ENCODE measurements around the gene GCGR. TPM values are rescaled to one million over a fixed set of nuclear protein-coding genes. Genes with fewer than 3 reads are reported as not detected.

Gene GCGR
- total RNA-seq, 1 donor from 2014 or later = not detected

- DNase-seq (ENCODE audit: low read depth in 2 of 2) = no peak
Measured at GRCh38 chr17:81846743-81847689, 43.1 kb downstream of the GCGR start.

DNA sequence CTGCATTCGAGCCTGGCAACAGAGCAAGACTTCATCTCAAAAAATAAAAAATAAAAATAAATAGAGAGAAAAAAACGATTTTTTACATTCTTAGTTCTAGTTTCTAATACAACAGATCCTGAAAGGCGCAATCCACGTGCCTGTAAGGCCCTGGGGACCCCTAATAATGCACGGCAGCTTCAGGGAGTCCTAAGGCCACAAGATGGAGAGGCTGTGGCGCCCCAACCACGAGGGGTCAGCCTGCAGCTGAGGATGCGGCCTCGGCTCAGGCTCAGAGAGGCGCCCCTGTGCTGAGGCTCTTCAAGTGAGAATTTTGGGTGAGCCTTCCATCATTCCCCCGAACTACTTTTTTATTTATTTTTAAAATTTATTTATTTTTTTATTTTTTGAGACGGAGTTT lies 45.5 kb downstream of the GCGR start:
- no peak for DNase-seq (ENCODE audit: low read depth in 2 of 2)

GRCh38 chr17:81851423-81851822 lies 47.5 kb downstream of the GCGR start:
- no peak for DNase-seq (ENCODE audit: low read depth in 2 of 2)

GRCh38 chr17:81852237-81852636 lies 48.3 kb downstream of the GCGR start:
- no peak for DNase-seq (ENCODE audit: low read depth in 2 of 2)

GRCh38 chr17:81854974-81855774 lies 51.2 kb downstream of the GCGR start:
- no peak for DNase-seq (ENCODE audit: low read depth in 2 of 2)

- no peak for DNase-seq (ENCODE audit: low read depth in 2 of 2)
Measured at GRCh38 chr17:81858170-81858966, 54.4 kb downstream of the GCGR start.

DNA sequence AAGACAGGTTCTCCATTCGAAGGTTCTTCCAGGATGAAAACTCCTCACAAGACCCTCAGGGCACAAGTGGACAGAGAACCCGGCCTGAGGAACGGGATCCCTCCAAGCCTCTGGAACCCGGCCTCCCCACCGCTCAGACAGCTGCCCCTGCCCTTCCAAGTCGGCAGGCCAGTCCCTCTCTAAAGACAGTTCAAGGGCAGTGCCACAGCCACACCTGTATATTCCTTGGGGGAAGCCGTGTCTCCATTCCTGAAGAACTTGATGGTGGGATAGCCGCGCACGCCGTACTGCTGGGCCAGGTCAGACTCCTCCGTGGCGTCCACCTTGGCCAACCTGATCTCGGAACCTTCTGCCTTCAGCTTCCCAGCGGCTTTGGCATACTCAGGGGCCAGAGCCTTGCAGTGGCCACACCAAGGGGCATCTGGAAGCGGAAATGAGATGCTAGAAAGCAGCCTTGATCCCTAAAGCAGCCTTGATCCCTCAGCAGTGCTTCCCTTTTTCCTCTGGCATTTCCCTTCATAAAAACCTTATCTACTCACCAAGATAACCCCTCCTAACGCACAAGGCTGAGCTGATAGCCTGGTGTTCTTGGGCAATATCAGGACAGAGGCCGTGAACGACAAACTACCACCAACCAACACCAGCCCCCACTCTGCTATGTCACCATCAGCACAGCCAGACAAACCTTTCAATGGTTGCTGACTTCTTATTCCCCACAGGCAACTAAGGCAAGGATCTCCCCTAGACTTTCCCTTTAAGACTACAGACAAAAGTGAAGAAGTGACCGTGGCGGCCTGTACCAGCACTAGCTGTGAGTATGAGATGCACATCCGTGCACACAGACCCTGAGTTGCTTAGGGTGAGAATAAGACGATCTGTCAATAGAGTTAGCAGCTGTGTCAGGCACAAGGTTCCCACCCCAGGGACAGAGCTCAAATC lies 55.3 kb downstream of the GCGR start:
- DNase-seq (ENCODE audit: low read depth in 2 of 2) = peak in 1 of 2 donors; percentile 34

GRCh38 chr17:81859906-81860755 lies 56.2 kb downstream of the GCGR start, which contains the start of gene P4HB:
Gene P4HB (minus strand): TSS chr17:81860535. CDS start chr17:81860471, 64 bp downstream.
- peak in 1 of 2 donors; percentile 41 for DNase-seq (ENCODE audit: low read depth in 2 of 2)

DNA sequence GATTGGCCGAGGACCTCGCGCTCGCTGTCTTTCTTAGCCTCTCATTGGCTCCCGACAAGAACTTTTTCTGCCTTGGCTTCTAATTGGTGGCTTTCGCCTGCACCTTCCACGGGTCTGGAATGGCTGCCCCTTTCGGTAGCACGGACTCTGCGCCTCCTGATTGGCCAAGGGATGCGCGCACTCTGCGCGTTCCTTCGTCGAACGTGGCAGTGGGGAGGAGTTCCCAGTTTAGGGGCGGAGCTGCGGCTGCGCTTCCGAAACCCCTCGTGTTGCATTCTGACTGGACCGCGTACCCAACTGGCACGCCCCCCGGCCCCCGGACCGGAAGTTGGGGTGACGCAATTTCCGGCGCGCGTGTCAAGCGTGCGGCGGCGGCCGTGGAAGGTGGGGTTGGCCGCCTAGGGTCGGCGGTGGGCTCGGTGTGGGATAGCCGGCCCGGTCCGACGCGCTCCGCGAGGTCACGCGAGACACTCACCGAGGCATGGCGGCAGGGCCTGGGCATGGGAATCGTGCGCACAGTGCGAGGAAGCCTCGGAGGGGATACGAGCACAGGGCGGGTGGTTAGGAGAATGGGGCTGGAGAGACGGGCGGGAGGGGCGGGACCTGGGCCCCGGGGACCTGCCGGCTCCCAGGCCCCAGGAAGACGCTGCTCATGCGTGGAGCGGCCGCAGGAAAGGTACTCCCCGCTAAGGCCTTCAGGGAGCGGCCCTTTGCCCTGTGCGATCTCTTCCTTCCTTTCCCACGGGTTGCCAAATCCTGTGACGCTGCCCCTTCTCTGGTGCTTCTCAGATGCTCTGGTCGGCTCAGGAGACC lies 57.0 kb downstream of the GCGR start:
- DNase-seq (ENCODE audit: low read depth in 2 of 2) = peak; percentile 100

DNA sequence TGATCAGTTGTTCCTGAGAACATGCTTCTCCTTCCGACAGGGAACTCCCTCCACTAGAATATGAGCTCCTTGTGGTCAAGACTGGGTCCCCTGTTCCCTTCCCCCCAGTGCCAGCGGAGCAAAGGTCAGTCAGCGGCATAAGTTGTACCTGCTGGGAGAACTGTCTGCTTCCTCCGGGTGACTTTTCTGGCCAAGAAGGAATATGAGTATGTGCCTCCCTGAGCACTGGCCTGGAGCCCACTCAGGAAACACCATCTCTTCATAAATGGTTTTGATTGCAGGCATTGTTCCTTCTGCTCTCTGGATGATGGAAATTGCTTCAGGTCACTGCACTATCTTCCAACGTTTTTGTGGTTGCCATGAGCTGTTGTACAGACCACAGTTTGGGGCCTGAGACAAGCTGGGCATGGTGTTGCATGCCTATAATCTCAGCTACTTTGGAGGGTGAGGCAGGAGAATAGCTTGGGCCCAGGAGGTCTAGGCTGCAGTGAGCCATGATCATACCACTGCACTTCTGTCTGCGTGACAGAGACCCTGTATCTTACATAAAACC lies 59.2 kb downstream of the GCGR start:
- DNase-seq (ENCODE audit: low read depth in 2 of 2) = peak in 1 of 2 donors; percentile 46

Other genes starting within 250 kb of the GCGR start
- 67.7 and 87.9 TPM in 2 replicates for gene NPLOC4, start 167.0 kb upstream of the GCGR start, total RNA-seq
- 0.51 and 0.89 TPM in 2 replicates for gene TSPAN10, start 167.0 kb upstream of the GCGR start, total RNA-seq
- 1.3 and 5.3 TPM in 2 replicates for gene PDE6G, start 147.6 kb upstream of the GCGR start, total RNA-seq
- gene OXLD1, start 137.5 kb upstream of the GCGR start, total RNA-seq = 26.6 and 29.7 TPM in 2 replicates
- 6.3 and 8.5 TPM in 2 replicates for gene CCDC137, start 137.4 kb upstream of the GCGR start, total RNA-seq
- 25.4 and 28.2 TPM in 2 replicates for gene ARL16, start 120.4 kb upstream of the GCGR start, total RNA-seq
- 41.1 and 49.4 TPM in 2 replicates for gene HGS, start 120.1 kb upstream of the GCGR start, total RNA-seq
- gene MRPL12, start 100.8 kb upstream of the GCGR start, total RNA-seq = 8.7 and 8.9 TPM in 2 replicates
- gene SLC25A10, start 91.9 kb upstream of the GCGR start, total RNA-seq = 13.9 and 17.7 TPM in 2 replicates
- 81.8 and 133 TPM in 2 replicates for gene MCRIP1, start 29.1 kb downstream of the GCGR start, total RNA-seq
- gene PPP1R27, start 30.9 kb downstream of the GCGR start, total RNA-seq = not detected in 2 replicates
- gene P4HB, start 56.4 kb downstream of the GCGR start, total RNA-seq = 634 and 739 TPM in 2 replicates
- gene ARHGDIA, start 67.2 kb downstream of the GCGR start, total RNA-seq = 97.7 and 157 TPM in 2 replicates
- gene ALYREF, start 87.4 kb downstream of the GCGR start, total RNA-seq = 142 and 181 TPM in 2 replicates
- gene ANAPC11, start 87.6 kb downstream of the GCGR start, total RNA-seq = 108 and 109 TPM in 2 replicates
- gene NPB, start 98.1 kb downstream of the GCGR start, total RNA-seq = 0.13 TPM in 1 of 2 replicates, not detected in the other
- 30.2 and 40.4 TPM in 2 replicates for gene PCYT2, start 107.2 kb downstream of the GCGR start, total RNA-seq
- 11.9 and 12.3 TPM in 2 replicates for gene SIRT7, start 114.0 kb downstream of the GCGR start, total RNA-seq
- 10.4 and 19.0 TPM in 2 replicates for gene MAFG, start 123.6 kb downstream of the GCGR start, total RNA-seq
- gene PYCR1, start 133.2 kb downstream of the GCGR start, total RNA-seq = 60.8 and 71.2 TPM in 2 replicates
- gene MYADML2, start 143.1 kb downstream of the GCGR start, total RNA-seq = not detected in 2 replicates
- gene NOTUM, start 157.0 kb downstream of the GCGR start, total RNA-seq = under 0.01 TPM in 2 replicates
- gene ASPSCR1, start 173.5 kb downstream of the GCGR start, total RNA-seq = 22.0 and 23.4 TPM in 2 replicates
- 23.5 and 38.6 TPM in 2 replicates for gene CENPX, start 218.7 kb downstream of the GCGR start, total RNA-seq
- 10.0 and 10.1 TPM in 2 replicates for gene LRRC45, start 219.2 kb downstream of the GCGR start, total RNA-seq
- gene RAC3, start 227.5 kb downstream of the GCGR start, total RNA-seq = 12.5 and 14.5 TPM in 2 replicates
- gene DCXR, start 233.5 kb downstream of the GCGR start, total RNA-seq = 33.1 and 42.7 TPM in 2 replicates
- gene RFNG, start 247.7 kb downstream of the GCGR start, total RNA-seq = 16.4 and 28.2 TPM in 2 replicates
- gene GPS1, start 247.7 kb downstream of the GCGR start, total RNA-seq = 67.1 and 86.6 TPM in 2 replicates

All from dermis microvascular lymphatic vessel endothelial cell (primary cell).